GM23338 (cell line): Measurements from ENCODE around the gene CST1. TPM values are rescaled to one million over a fixed set of nuclear protein-coding genes. Genes with fewer than 3 reads are reported as not detected.

Experiments used
- ATAC-seq: fragments of 200-7000 bp; cut with Tn5 transposase; 3 replicates; pipeline ENCODE4 v1.9.1; 2020
- DNase-seq: peaks from one replicate; pipeline ENCODE4 v3.0.0-alpha.2; 2015; ENCODE audit warnings: low spot score
- H2AFZ ChIP-seq: fragments of 200-600 bp; sonication (generic); 2 replicates; pipeline ENCODE4 v1.8.0; 2016; ENCODE audit warnings: antibody characterized with exemption, mild to moderate bottlenecking, moderate library complexity
- H3F3A ChIP-seq: fragments of 200-600 bp; sonication (generic); replicated peaks from 2 replicates; pipeline ENCODE4 v1.8.0; 2017; ENCODE audit warnings: antibody characterized with exemption, mixed run types, low read depth
- H3K27ac ChIP-seq: fragments of 200-600 bp; sonication (generic); 2 replicates; pipeline ENCODE4 v1.6.1; 2016; ENCODE audit warnings: low read depth
- H3K27me3 ChIP-seq: fragments of 200-600 bp; sonication (generic); 2 replicates; pipeline ENCODE4 v1.8.0; 2016; ENCODE audit warnings: mild to moderate bottlenecking, mixed run types, moderate library complexity; ENCODE audit not compliant: insufficient read depth
- H3K36me3 ChIP-seq: fragments of 200-600 bp; sonication (generic); 2 replicates; pipeline ENCODE4 v1.8.0; 2016; ENCODE audit warnings: mild to moderate bottlenecking; ENCODE audit not compliant: insufficient read depth
- H3K4me1 ChIP-seq: fragments of 200-600 bp; sonication (generic); 2 replicates; pipeline ENCODE4 v1.8.0; 2016; ENCODE audit warnings: mild to moderate bottlenecking, moderate library complexity; ENCODE audit not compliant: insufficient read depth
- H3K4me2 ChIP-seq: fragments of 200-600 bp; sonication (generic); 2 replicates; pipeline ENCODE4 v1.7.1; 2017; ENCODE audit warnings: mixed run types
- H3K4me3 ChIP-seq: fragments of 200-600 bp; sonication (generic); 2 replicates; pipeline ENCODE4 v1.6.1; 2016; ENCODE audit warnings: mixed run types
- H3K79me2 ChIP-seq: fragments of 200-600 bp; sonication (generic); replicated peaks from 2 replicates; pipeline ENCODE4 v1.8.0; 2017; ENCODE audit warnings: mild to moderate bottlenecking; ENCODE audit not compliant: insufficient read depth
- H3K9me2 ChIP-seq: fragments of 200-600 bp; sonication (generic); 2 replicates; pipeline ENCODE4 v1.8.0; 2017; ENCODE audit not compliant: insufficient read depth
- H4K20me1 ChIP-seq: fragments of 200-600 bp; sonication (generic); replicated peaks from 2 replicates; pipeline ENCODE4 v1.8.0; 2017; ENCODE audit warnings: mild to moderate bottlenecking; ENCODE audit not compliant: insufficient read depth
- H3K27ac Mint-ChIP-seq: 2 replicates; pipeline ENCODE4 v1.8.0; 2020; ENCODE audit warnings: inconsistent platforms, mild to moderate bottlenecking, moderate library complexity, mixed read lengths
- H3K27me3 Mint-ChIP-seq: 3 replicates; pipeline ENCODE4 v1.8.0; 2022; ENCODE audit warnings: low read depth, mild to moderate bottlenecking, moderate library complexity, mixed read lengths, inconsistent platforms; ENCODE audit not compliant: insufficient read depth, poor library complexity
- H3K36me3 Mint-ChIP-seq: 3 replicates; pipeline ENCODE4 v1.8.0; 2021; ENCODE audit warnings: low read depth, mild to moderate bottlenecking, inconsistent platforms, moderate library complexity, mixed read lengths
- H3K4me1 Mint-ChIP-seq: 3 replicates; pipeline ENCODE4 v1.8.0; 2020; ENCODE audit warnings: mild to moderate bottlenecking, inconsistent platforms, mixed read lengths
- H3K4me3 Mint-ChIP-seq: 3 replicates; pipeline ENCODE4 v1.8.0; 2021; ENCODE audit warnings: moderate library complexity, mild to moderate bottlenecking, inconsistent platforms, mixed read lengths
- H3K9me3 Mint-ChIP-seq: 3 replicates; pipeline ENCODE4 v1.8.0; 2020; ENCODE audit warnings: moderate library complexity, mild to moderate bottlenecking, inconsistent platforms, mixed read lengths
- EZH2phosphoT487 ChIP-seq: fragments of 200-600 bp; sonication (generic); IDR thresholded peaks from one replicate; pipeline ENCODE4 v1.8.1; 2018; ENCODE audit warnings: antibody characterized with exemption; ENCODE audit not compliant: unreplicated experiment
- JUNB ChIP-seq: IDR thresholded peaks from one replicate; pipeline ENCODE4 v1.6.1; 2016; ENCODE audit warnings: antibody characterized with exemption; ENCODE audit not compliant: unreplicated experiment
- ZNF114 ChIP-seq: fragments of 250-450 bp; sonication (Bioruptor Pico); IDR thresholded peaks from 2 replicates; pipeline ENCODE4 v1.5.0; 2020; ENCODE audit warnings: mild to moderate bottlenecking, moderate library complexity
- ZNF462 ChIP-seq: fragments of 250-450 bp; sonication (Bioruptor Pico); IDR thresholded peaks from 2 replicates; pipeline ENCODE4 v1.5.0; 2020; ENCODE audit warnings: mild to moderate bottlenecking, moderate library complexity
- polyA plus RNA-seq: library from polyadenylated mRNA; unstranded; fragments of >200 nt; fragmentation: Nextera tagmentation; extraction: Ambion mirVana; gene quantifications from 2 replicates; pipeline ENCODE4 v1.2.1, GENCODE V29; 2016
- total RNA-seq: library from RNA; depleted of rRNA; stranded (reverse); fragments of >200 nt; shearing (Covaris generic); gene quantifications from 2 replicates; pipeline ENCODE4 v1.2.3, GENCODE V29; 2014
- TF ChIP-seq, protein P1 (sequence below): IDR thresholded peaks from one replicate; pipeline ENCODE4 v1.6.1; 2018; ENCODE audit warnings: antibody characterized with exemption; ENCODE audit not compliant: unreplicated experiment

Gene CST1
- total and polyA plus RNA-seq, 2 experiments from 2014 or later = 1.8 to 4.9 TPM

- no peak for TF ChIP-seq ZNF462
- TF ChIP-seq, protein P1, sequence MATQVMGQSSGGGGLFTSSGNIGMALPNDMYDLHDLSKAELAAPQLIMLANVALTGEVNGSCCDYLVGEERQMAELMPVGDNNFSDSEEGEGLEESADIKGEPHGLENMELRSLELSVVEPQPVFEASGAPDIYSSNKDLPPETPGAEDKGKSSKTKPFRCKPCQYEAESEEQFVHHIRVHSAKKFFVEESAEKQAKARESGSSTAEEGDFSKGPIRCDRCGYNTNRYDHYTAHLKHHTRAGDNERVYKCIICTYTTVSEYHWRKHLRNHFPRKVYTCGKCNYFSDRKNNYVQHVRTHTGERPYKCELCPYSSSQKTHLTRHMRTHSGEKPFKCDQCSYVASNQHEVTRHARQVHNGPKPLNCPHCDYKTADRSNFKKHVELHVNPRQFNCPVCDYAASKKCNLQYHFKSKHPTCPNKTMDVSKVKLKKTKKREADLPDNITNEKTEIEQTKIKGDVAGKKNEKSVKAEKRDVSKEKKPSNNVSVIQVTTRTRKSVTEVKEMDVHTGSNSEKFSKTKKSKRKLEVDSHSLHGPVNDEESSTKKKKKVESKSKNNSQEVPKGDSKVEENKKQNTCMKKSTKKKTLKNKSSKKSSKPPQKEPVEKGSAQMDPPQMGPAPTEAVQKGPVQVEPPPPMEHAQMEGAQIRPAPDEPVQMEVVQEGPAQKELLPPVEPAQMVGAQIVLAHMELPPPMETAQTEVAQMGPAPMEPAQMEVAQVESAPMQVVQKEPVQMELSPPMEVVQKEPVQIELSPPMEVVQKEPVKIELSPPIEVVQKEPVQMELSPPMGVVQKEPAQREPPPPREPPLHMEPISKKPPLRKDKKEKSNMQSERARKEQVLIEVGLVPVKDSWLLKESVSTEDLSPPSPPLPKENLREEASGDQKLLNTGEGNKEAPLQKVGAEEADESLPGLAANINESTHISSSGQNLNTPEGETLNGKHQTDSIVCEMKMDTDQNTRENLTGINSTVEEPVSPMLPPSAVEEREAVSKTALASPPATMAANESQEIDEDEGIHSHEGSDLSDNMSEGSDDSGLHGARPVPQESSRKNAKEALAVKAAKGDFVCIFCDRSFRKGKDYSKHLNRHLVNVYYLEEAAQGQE = no peak
Observed at GRCh38 chr20:23774081-23774480, 23.3 kb upstream of the CST1 start (continued).

DNA sequence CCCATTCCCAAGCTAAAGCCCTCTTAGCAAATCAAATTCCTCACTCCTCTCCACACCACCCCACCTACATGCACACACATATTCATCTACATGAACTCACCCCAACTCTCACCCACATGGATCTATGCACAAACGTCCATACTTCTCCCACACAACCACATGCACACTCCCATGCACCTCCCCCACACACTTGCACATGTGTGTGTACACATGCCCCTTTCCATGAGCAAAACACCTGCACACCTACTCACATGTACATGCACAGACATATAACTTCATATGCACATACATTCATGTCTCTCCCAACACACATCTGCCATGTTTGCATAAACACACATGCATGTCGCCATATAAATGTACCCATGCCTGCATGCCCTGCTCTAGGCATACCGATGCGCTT lies 22.8 kb upstream of the CST1 start:
- Mint-ChIP-seq H3K9me3 (no peaks in the 10 kb centered on the region), H3K27ac (no peak overlapping the region), H3K36me3 (no peaks in the 10 kb centered on the region), H3K27me3 (peaks cover 11% of the 10 kb centered on the region), H3K4me1 (peaks cover 14% of the 10 kb centered on the region), H3K4me3 (no peak overlapping the region)
- Histone ChIP-seq H4K20me1 (no peaks in the 10 kb centered on the region), H3K27ac (no peak overlapping the region), H3K36me3 (no peaks in the 10 kb centered on the region), H2AFZ (no peak overlapping the region), H3K27me3 (no peaks in the 10 kb centered on the region), H3K4me3 (no peak overlapping the region), H3K9me2 (no peaks in the 10 kb centered on the region), H3K79me2 (no peaks in the 10 kb centered on the region), H3F3A (no peaks in the 10 kb centered on the region), H3K4me2 (no peak overlapping the region), H3K4me1 (peaks cover 6% of the 10 kb centered on the region; the same call in 1 of the 2 replicates)
- TF ChIP-seq ZNF114 (no peak), JUNB (no peak), EZH2phosphoT487 (no peak)
- ATAC-seq (no peak), DNase-seq (no peak)
